HG03196 (cell line): ENCODE data around the gene DIPK1A.
"Not testable (repeated sequence)": the region's sequence is repeated elsewhere in the genome, so short reads cannot be mapped to it uniquely, and the experiment has no call there.

Experiments
- ATAC-seq: cut with Tn5 transposase; IDR thresholded peaks from one replicate; pipeline ENCODE4 v1.9.1; 2021; ENCODE audit not compliant: unreplicated experiment

DIPK1A gene

DNA sequence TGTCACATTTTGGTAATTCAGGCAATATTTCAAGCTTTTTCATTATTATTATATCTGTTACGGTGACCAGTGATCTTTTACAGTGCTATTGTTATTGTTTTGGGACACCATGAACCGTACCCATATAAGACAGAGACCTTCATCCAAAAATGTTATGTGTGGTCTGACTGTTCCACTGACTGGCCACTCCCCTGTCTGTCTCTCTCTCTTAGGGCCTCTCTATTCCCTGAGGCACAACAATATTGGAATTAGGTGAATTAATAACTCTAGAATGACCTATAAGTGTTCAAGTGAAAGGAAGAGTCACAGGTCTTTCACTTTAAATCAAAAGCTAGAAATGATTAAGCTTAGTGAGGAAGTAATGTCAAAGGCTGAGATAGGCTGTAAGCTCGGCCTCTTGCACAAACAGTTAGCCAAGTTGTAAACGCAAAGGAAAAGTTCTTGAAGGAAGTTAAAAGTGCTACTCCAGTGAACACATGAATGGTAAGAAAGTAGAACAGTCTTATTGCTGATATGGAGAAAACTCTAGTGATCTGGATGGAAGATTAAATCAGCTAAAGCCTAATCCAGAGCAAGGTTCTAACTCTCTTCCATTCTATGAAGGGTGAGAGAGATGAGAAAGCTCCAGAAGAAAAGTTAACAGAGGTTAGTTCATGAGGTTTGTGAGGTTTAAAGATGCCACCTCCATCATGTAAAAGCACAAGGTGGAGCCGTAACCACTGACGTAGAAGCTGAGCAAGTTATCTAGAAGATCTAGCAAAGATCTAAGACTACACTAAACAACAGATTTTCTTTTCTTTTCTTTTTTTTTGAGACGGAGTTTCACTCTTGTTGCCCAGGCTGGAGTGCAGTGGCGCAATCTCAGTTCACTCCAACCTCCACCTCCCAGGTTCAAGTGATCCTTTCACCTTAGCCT lies 19.7 kb upstream of the DIPK1A start:
- ATAC-seq: peak; percentile 44

DNA sequence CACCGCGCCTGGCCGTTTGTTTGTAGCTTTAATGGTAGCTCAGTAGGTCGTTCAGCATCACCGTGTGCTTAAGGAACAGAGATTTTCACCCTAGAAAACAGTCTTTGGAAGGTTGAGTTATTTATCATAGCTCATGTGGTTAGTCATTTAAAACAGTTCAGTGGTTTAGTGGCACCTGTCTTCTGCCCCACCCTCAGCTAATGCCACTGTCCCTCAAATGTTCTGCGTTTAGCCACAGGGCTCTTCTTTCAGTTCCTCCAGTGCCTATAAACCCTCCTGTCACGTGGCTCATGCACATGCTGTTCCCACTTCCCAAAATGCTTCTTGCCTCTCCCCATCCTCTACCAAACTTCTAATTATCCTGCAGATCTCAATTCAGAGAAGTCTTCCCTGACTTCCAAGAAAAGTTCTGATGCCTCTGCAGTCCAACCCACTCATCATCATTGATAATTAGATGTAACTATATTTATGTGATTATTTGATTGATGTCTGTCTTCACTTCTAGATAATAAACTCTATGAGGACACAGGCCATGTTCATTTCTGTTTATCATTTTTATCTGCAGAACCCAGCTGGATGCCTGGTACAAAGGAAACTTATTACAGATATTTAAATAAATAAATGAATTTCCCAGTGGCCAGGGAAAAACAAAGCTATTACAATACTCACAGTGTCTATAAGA lies 14.4 kb upstream of the DIPK1A start:
- ATAC-seq: peak; percentile 77

DNA sequence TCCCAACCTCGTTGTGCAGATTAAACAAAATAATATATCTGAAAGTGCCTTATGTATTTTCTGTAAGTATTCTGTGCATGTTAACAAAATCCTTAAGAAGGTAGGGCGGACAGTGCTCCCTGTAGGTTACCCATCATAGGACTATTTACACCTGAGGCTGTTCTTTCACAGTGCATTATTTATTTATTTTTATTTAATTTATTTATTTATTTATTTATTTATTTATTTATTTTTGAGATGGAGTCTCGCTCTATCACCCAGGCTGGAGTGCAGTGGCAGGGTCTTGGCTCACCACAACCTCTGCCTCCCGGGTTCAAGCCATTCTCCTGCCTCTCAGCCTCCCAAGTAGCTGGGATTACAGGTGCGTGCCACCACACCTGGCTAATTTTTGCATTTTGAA lies 12.8 kb upstream of the DIPK1A start:
- ATAC-seq: not testable (repeated sequence)

DNA sequence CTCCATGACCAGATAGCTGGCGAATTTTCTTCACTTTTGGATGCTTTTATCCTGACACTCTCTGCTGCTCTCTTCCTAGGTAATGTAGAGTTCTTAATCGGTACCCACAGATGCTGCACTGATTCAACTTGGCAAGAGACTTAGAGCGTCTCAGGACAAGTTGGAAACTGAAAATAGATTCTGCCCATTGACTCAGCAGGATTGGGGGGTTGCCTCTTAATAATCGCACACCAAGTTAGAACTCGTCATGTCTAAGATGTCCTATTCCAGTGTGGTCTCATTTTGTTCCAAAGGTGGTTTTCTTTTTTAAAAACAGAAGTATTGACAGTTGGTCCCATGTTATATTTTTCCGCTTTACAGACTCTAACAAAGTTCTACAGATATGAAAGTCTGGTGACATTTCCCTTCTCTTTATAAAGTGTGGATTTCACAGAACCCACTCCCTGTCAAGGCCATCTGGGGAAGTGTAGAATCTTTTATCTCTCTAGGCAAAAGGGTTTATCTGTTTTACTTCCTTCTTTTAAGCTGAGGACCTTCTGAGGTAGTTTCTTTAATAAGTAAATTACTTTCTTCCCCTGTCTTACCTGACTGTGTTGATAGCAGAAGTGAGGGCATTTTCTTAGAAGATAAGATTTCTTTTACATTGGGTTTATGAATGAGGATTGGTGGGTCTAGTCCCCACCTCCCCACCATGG lies 12.1 kb upstream of the DIPK1A start:
- ATAC-seq: no peak

DNA sequence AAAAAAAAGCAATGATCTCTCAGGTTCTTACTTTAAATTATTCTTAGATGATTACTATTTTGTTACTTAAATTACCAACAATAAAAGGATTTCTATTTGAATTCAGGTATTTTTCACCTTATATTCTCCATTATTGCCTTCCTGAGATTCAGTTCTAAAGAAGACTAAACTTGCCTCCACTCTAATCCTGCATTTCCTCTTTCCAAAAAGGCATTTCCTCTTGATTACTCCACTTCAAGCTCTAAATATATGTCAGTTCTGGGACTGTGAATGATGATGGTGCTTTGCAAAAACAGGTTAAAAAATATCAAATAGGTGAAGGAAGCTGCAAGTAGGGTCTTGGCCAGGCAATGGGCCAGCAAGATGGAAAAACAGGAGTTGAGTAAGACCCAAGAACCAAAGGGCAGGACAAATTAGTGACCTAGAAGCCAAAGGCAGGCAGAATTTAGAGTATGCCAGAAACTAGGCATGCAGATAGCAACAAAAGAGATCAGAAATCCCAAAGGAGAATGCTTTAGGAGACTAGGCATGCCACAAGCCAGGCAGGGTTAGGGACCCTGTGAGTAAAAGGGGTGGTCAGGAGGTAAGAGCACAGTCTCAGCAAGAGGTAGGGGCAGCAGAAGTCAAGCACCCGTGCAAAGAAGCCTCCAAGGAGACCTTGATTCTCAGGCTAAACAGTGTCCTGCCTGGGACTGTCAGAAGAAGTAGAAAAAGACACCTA lies 11.3 kb upstream of the DIPK1A start:
- ATAC-seq: no peak

DNA sequence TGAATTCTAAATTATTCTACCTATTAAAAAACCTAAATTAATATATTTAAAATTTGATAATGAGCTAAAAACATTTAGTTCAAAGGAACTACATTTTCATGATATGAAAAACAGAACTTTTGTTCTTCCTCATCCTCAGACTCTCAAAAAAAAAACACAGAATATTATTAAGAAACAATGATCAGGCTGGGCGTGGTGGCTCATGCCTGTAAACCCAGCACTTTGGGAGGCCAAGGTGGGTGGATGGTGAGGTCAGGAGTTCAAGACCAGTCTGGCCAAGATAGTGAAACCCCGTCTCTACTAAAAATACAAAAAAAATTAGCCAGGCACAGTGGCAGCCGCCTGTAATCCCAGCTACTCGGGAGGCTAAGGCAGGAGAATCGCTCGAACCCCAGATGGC lies 10.7 kb upstream of the DIPK1A start:
- ATAC-seq: not testable (repeated sequence)

DNA sequence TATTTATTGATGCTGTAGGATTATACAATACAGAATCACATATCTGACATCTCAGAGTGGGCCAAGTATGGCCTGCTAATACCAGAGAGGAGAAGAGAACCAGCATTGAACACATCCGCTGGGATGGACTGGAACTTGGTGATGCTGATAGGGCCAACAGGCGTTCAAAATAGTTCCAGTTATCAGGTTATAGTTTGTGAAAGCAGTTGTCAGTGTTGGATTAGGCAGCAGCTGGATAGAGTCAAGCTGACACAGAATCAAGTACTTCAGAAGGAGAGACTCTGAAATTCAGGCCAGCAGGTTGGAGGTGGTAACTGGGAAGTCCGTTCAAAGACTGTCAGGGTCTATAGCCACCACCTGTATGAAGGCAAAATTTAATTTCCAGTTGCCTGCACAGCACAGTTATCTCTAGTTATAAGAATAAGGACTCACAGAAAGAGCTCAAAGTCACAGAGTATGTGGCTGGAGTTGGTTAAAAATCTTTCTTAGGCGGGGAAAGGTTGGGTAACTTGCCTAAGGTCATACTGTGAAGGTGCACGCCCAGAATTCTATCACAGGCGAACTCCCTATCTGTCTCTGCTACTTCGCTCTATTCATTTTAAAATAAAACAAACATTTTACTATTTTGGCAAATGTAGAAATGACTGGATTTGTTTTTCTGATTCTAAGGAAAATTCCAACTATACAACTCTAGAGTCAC lies 9.9 kb upstream of the DIPK1A start:
- no peak for ATAC-seq

DNA sequence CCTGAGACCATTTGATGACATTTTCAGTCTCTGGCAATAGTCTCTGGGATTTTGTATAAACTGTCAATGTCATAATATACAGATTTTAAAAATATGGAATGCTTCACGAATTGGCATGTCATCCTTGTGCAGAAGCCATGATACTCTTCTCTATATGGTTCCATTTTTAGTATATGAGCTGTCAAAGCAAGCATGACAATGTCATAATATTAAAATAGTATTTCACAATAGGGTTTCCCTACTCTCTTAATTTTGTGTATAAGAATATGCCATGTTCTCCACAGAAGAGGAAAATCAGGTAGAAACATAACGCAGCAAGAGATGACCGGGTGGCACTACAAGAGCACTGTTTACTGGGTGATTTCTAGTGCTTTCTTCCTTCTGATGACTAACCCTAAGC lies 8.3 kb upstream of the DIPK1A start:
- ATAC-seq: no peak

DNA sequence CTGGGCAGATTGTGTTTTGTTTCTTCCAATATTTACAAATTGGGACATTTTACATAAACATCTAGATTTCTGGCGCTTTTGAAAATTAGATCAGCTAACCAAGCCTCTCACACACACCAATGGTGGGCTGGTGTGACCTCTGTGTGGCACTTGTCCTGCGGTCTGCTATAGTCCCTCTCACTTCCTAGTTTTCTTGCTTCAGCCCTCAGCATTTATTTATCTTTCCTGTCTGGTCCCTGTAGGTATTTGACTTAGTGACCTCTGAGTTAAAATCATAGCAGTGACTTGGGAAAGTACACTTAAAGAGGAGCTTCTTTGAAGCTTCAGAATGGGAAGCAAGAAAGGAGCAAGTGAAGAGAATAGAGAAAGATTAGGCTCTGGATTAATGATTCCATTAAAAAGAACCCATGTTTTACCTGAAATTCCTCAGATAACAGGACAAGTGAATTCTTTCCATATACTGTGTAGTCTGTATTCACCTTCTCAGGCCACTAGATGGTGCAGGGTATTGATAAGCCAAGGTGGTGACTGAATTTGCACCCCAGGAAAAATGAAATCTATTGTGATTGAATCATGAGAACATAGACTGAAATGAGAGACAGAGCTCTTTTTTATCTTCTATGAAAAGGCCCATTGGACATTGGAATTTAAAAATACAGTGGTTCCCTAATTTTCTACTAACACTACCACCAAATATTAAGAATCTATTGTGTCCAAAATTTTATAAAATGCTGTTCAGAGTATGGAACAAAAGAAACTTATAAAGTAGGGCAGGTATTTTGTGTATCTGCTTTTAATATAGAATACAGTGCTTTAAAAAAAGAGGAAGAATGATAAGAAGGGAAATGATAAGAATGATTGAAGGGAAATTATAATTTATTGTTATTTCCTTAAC lies 7.1 kb upstream of the DIPK1A start:
- no peak for ATAC-seq

DNA sequence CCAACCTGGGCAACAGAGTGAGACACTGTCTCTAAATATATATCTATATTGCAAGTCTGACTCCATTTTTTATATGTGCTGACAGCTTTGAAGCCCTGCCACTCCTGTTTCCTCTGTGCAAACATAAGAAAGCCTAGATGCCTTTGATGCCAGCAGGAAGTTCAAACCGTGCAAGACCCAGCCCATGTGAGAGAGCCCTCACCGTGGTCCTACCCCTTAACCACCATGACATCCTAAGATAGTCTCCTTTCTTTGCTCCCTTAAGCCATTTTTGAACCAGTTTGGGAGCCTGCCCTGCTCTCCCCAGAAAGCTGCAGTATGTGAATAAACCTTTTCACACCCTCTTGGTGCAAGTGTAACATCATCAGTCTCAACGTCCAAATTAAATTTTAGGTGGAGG lies 3.7 kb upstream of the DIPK1A start:
- ATAC-seq: no peak

DNA sequence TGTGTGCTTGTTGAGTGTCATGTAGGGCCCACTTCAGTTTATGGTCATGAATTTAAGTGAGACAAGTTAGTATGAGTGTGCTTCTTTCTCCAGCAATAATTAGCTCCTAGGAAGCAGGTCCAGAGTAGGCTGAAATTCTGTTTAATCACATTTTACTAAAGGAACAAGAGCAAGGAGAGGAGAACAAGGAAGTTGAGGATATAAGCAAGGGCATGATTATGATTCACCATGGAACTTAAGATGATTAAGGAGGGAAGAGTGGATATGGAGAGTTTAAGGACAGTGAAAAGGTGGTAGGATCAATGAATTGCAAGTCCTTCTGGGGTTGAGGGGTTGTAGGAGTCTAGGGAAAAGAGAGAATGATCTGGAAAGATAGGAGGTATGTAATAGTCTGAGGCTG lies 3.1 kb upstream of the DIPK1A start:
- no peak for ATAC-seq

DNA sequence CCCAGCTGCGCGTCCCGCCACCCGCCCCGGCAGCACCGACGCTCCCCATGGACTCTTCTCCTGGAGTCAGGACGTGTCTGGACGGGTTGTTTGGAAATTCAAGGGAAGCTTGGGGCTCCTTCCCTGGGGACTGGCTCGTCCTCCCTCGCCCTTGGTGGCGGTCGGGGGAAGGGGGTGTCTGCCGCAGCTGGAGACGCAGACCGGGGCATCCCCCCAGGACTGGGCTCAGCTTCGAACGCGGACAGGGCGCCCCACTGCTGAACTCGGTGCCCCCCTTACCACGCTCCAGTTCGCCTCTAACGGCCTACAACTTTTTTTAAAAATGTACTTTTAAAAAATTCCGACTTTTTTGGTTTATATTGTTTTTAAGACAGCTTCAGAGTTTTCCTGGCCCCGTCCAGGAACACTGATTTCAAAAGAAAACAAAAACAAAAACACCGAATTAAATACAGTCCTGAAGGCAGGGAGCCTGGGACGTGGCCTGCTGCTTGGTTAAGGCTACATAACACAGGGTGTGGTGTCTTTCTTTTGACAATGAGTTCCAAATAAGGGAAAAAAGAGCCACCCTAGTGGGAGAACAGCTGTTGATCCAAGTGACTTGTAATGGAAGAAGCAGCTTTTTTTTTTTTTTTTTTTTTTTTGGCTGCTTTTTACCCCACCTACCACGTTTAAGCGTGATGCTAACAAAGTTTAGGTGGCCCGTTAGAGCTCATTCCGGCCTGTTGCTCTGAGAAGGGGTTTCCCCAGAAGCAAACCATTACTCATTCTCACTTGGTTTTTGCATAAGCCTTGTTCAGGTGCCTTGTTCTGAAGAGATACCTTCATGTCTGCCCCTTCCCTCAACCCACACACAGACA lies 862 bp upstream of the DIPK1A start:
- peak; percentile 58 for ATAC-seq

DNA sequence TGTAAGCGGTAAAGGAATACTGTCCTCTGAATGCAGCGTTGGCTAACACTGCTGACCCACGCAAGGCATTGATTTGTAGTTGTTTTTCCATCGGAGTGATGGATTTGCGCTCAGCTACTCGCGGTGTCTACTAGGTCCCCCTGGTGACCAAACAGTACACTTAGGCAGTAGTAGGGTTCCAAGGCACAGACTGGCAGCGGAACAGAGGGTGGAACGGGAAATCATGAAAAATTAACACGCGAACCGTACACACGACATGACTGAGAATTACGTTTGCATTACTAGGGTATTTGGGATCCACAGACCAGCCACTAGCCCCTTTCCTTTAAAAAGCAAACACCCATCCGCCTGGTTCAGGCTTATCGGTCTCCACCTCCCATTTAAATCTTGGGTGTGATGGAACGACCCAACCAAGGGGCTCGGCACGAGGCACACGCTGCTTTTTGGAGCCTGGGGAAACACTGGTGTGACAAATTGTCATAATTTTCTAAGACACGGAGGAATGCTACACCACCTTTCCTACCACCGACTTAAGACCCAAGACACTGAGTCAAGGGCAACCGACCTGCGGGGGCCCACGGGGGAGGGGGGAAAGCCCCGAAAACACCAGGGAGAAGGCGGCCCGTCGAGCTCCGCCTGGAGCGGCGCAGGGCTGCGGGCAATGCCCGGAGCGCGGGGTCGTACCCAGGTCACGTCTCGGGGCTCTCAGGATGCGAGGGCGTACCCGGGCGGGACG lies 699 bp downstream of the DIPK1A start:
- ATAC-seq: peak; percentile 44

DNA sequence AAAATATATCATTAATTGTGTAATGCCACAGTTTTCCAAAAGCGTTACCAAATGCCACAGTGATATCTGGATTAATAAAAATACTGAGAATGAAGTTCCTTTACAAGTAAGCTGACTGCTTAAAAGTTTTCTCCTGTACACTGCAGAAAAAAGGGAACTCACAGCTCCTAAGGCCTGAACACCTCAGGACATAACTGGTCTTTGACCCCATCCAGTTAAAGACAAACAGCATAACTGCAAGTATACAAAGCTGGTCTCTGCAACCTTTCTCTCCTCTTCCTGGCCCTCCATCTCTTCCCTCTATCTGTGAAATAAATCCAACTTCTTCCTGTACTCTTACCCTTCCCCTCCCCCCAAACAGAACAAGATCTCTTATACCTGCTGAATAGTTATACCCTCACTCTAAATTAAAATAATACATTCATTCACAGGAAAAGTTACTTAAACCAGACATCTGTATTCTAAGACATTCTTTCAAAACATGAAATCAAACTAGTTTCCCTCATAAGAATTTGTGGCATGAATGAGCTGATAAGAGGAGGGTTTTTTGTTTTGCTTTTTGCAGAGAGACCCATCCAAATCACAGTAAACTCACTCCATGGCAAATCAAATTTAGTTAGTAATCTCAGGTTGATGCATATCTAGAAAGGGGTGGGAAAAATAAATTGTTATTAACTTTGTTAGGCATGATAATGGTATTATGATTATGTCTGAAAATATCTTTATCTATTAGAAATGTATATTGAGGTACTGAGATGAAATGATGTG lies 2.9 kb downstream of the DIPK1A start:
- no peak for ATAC-seq

DNA sequence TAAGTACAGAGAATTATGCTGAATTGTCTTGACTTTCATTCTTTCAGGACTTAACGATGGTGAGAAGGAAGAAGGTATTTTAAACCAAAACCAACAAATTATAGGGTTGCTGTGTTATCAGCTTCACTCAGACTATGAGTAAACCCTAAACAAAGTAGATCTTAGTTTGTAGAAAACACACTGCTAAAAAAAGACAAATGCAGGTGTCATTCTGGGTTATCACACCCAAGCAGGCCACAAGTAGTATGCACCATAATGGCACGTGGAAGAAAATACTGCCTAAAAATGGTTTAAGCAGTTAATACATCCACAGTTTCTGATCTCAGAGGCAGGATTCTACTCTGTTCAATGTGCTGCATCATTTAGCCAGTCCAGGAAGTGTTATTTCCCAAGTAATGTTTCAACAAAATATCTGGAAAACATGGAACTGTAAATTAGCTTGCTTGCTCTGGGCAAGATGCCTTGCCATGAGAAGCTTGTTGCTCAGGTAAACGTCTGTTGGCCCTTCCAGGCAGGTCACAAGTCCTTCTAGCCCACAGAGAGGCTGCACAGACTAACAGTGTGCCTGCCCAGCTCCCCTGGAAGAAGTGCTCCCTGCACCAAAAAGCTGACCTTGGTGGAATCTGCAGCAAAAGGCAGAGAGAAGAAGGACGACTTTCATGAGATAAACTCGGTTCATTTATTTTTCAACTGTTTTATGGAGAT lies 4.1 kb downstream of the DIPK1A start:
- ATAC-seq: no peak

DNA sequence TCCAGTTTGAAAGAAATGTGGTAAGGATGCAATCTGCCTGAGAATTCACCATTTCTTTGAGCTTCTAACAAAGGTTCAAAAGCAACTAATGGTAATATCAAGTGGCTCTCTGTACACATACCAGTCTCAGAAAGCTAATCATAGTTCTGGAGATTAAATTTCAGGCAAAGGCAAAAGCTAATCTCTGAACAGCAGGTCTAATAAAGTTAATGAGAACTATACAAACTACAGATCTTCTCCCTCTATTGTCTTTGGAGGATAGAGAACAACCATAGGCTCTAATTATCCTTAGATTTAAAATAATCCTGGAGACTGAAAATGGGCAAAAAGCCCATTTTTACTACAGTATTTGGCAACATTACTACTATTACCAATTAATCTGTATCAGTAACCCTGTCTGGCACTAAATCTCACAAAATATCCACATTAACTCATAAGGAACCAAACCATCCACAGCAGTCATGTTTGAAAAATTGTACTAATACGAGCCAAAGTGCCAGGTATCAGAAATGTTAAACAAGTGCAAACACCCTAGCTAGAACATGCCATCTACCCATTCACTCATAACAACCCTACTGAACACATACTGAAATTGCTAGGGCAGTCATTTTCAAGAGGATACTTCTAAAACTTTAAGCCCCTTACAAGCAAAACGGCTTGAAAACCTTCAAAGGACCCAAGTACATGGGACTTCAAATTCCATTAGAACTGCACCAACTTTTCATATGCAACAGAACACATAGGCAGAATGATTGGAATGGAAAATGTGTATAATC lies 4.8 kb downstream of the DIPK1A start:
- ATAC-seq: no peak
